Peyer's patch (tissue), 4 donors: ENCODE results near the gene TEKT5.

ENCODE experiments used
- CTCF ChIP-seq, 6 experiments: fragments of 450-650 bp in 4 of 6; fragments of 200-600 bp in 2 of 6; sonication (generic) in 1 of 6; IDR thresholded peaks; one replicate each; pipeline ENCODE4 v1.5.1; 2017 to 2019; ENCODE audit warnings: antibody characterized with exemption in 6 of 6, mild to moderate bottlenecking in 3 of 6, moderate library complexity in 1 of 6
- POLR2A ChIP-seq, 2 donors: fragments of 450-650 bp; IDR thresholded peaks; one replicate each; pipeline ENCODE4 v1.5.1; 2017; ENCODE audit warnings: antibody characterized with exemption in 2 of 2, mild to moderate bottlenecking in 2 of 2, moderate library complexity in 2 of 2

DNA sequence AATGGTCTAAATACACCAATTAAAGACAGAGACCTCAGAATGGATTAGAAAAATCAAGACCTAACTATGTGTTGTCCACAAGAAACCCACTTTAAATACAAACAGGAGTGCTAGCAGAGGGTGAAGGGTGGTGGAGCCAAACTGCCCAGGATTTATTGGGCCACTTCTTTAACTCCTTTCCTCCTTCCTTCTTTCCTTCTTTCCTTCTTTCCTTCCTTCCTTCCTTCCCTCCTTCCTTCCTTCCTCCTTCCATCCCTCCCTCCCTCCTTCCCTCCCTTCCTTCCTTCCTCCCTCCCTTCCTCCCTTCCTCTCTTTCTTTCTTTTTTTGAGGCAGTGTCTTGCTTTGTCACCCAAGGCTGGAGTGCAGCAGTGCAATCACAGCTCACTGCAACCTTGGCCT, 80.0 kb downstream of the TEKT5 start:
- no peak for TF ChIP-seq POLR2A (IDR thresholded peaks at IDR 0.05)
- TF ChIP-seq CTCF (IDR thresholded peaks at IDR 0.05): no peak
